Measurements from ENCODE around the gene FLNA. TPM values are rescaled to one million over a fixed set of nuclear protein-coding genes. Genes with fewer than 3 reads are reported as not detected.

The FLNA gene
- total and polyA plus RNA-seq, 9 of the 15 experiments (the other 6 are each of a cell fraction or from before 2014, with no cell fraction given) = 6.2 to 735 (median 135) TPM

- in situ Hi-C loops (cut with MboI) (loop anchor here (5.0 kb wide), 1 partner anchor 59 kb away; no protein-coding TSS in a partner anchor), intact Hi-C loops (cut with micrococcal nuclease) (no loop called here)
- WGBS (ENCODE audit: insufficient coverage, low coverage, missing lambda C conversion rate) = 55% methylated on average over 8 of the region's 9 CpGs
- Histone ChIP-seq H3K4me3 (no peak overlapping the region), H3K4me1 (replicated peaks in 1 of 2; ENCODE audit: control insufficient read depth in 2 of 2, insufficient read depth in 2 of 2, low read length in 2 of 2) (no peaks in the 10 kb centered on the region), H3K27ac (ENCODE audit: extremely low read depth, low read depth, low read length) (no peak overlapping the region), H3K9me3 (replicated peaks; ENCODE audit: control insufficient read depth, insufficient read depth, low read depth, low read length) (no peaks in the 10 kb centered on the region), H4K20me1 (replicated peaks; ENCODE audit: control insufficient read depth, insufficient read depth, low read length) (no peaks in the 10 kb centered on the region), H2AFZ (ENCODE audit: low read depth, low read length) (no peak overlapping the region), H3K36me3 (ENCODE audit: control insufficient read depth, insufficient read depth, low read length) (no peaks in the 10 kb centered on the region), H3K4me2 (ENCODE audit: insufficient read depth, low read length) (no peak overlapping the region), H3K9ac (ENCODE audit: insufficient read depth in 1 of 2, low read depth in 2 of 2, low read length in 2 of 2) (no peak overlapping the region), H3K9me1 (ENCODE audit: control insufficient read depth, insufficient read depth, low read length) (no peaks in the 10 kb centered on the region), H3K79me2 (ENCODE audit: control insufficient read depth, insufficient read depth, low read length) (no peaks in the 10 kb centered on the region), H3K27me3 (ENCODE audit: control insufficient read depth in 2 of 2, insufficient read depth in 2 of 2, low read length in 2 of 2) (peaks cover 4 to 12% of the 10 kb centered on the region in 2 experiments; a peak in 3 of 5 replicates)
- no TSS peak for BruUV-seq (replicated peaks)
- ChIA-PET CTCF (ENCODE audit: low intra/inter-chr PET ratio) (no interaction called here), POLR2A (no interaction called here)
- FAIRE-seq (no peak), DNase-seq (ENCODE audit: extremely low read depth in 1 of 4, low spot score in 3 of 4) (no peak), ATAC-seq (no peak)
- TF ChIP-seq SMARCE1 (IDR thresholded peaks at IDR 0.05) = no peak
These were observed 41.3 kb downstream of the FLNA start for GRCh38 chrX:154333116-154333515.

GRCh38 chrX:154332561-154332960, 41.9 kb downstream of the FLNA start:
- BruUV-seq (replicated peaks) = no TSS peak
- 37% methylated on average over 6 of the region's 29 CpGs for WGBS (ENCODE audit: insufficient coverage, low coverage, missing lambda C conversion rate)
- CTCF ChIA-PET (ENCODE audit: low intra/inter-chr PET ratio) = no interaction called here
- no peaks in the 10 kb centered on the region for H4K20me1 ChIP-seq (replicated peaks; ENCODE audit: control insufficient read depth, insufficient read depth, low read length)
- POLR2A ChIA-PET = interaction anchor here (1.6 kb wide), 1 partner anchor 10 kb away, joined by 3 read pairs; no protein-coding TSS in a partner anchor
- no peak for ATAC-seq
- intact Hi-C loops (cut with micrococcal nuclease) = no loop called here
- H3K79me2 ChIP-seq (ENCODE audit: control insufficient read depth, insufficient read depth, low read length) = no peaks in the 10 kb centered on the region
- no peaks in the 10 kb centered on the region for H3K36me3 ChIP-seq (ENCODE audit: control insufficient read depth, insufficient read depth, low read length)
- no peak overlapping the region for H3K4me2 ChIP-seq (ENCODE audit: insufficient read depth, low read length)
- no peak for FAIRE-seq
- no peaks in the 10 kb centered on the region for H3K9me1 ChIP-seq (ENCODE audit: control insufficient read depth, insufficient read depth, low read length)
- no peak overlapping the region for H2AFZ ChIP-seq (ENCODE audit: low read depth, low read length)
- no peak for TF ChIP-seq NR0B1 (IDR thresholded peaks at IDR 0.05; ENCODE audit: partially characterized antibody)
- TF ChIP-seq, protein P1, sequence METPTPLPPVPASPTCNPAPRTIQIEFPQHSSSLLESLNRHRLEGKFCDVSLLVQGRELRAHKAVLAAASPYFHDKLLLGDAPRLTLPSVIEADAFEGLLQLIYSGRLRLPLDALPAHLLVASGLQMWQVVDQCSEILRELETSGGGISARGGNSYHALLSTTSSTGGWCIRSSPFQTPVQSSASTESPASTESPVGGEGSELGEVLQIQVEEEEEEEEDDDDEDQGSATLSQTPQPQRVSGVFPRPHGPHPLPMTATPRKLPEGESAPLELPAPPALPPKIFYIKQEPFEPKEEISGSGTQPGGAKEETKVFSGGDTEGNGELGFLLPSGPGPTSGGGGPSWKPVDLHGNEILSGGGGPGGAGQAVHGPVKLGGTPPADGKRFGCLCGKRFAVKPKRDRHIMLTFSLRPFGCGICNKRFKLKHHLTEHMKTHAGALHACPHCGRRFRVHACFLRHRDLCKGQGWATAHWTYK (CRISPR knock-in tag; IDR thresholded peaks at IDR 0.05) = no peak
- no peak for TF ChIP-seq ARID4B (CRISPR knock-in tag; IDR thresholded peaks at IDR 0.05)
- TF ChIP-seq, protein P2, sequence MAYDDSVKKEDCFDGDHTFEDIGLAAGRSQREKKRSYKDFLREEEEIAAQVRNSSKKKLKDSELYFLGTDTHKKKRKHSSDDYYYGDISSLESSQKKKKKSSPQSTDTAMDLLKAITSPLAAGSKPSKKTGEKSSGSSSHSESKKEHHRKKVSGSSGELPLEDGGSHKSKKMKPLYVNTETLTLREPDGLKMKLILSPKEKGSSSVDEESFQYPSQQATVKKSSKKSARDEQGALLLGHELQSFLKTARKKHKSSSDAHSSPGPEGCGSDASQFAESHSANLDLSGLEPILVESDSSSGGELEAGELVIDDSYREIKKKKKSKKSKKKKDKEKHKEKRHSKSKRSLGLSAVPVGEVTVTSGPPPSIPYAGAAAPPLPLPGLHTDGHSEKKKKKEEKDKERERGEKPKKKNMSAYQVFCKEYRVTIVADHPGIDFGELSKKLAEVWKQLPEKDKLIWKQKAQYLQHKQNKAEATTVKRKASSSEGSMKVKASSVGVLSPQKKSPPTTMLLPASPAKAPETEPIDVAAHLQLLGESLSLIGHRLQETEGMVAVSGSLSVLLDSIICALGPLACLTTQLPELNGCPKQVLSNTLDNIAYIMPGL (CRISPR knock-in tag; IDR thresholded peaks at IDR 0.05) = no peak
- TF ChIP-seq MBD2 (IDR thresholded peaks at IDR 0.05; ENCODE audit: borderline replicate concordance, low read depth) = no peak
- no peaks in the 10 kb centered on the region for H3K4me1 ChIP-seq (replicated peaks in 1 of 2; ENCODE audit: control insufficient read depth in 2 of 2, insufficient read depth in 2 of 2, low read length in 2 of 2)
- H3K27me3 ChIP-seq (ENCODE audit: control insufficient read depth in 2 of 2, insufficient read depth in 2 of 2, low read length in 2 of 2) = peaks cover 5 to 18% of the 10 kb centered on the region in 2 experiments; a peak in 4 of 5 replicates
- no peak for DNase-seq (ENCODE audit: extremely low read depth in 1 of 4, low spot score in 3 of 4)
- in situ Hi-C loops (cut with MboI) = loop anchor here (5.0 kb wide), 1 partner anchor 60 kb away; no protein-coding TSS in a partner anchor
- H3K27ac ChIP-seq (ENCODE audit: extremely low read depth, low read depth, low read length) = no peak overlapping the region
- no peaks in the 10 kb centered on the region for H3K9me3 ChIP-seq (replicated peaks; ENCODE audit: control insufficient read depth, insufficient read depth, low read depth, low read length)
- no peak overlapping the region for H3K4me3 ChIP-seq
- H3K9ac ChIP-seq (ENCODE audit: insufficient read depth in 1 of 2, low read depth in 2 of 2, low read length in 2 of 2) = no peak overlapping the region
